ENCODE measurements around the gene MTX3.

Gene MTX3

DNA sequence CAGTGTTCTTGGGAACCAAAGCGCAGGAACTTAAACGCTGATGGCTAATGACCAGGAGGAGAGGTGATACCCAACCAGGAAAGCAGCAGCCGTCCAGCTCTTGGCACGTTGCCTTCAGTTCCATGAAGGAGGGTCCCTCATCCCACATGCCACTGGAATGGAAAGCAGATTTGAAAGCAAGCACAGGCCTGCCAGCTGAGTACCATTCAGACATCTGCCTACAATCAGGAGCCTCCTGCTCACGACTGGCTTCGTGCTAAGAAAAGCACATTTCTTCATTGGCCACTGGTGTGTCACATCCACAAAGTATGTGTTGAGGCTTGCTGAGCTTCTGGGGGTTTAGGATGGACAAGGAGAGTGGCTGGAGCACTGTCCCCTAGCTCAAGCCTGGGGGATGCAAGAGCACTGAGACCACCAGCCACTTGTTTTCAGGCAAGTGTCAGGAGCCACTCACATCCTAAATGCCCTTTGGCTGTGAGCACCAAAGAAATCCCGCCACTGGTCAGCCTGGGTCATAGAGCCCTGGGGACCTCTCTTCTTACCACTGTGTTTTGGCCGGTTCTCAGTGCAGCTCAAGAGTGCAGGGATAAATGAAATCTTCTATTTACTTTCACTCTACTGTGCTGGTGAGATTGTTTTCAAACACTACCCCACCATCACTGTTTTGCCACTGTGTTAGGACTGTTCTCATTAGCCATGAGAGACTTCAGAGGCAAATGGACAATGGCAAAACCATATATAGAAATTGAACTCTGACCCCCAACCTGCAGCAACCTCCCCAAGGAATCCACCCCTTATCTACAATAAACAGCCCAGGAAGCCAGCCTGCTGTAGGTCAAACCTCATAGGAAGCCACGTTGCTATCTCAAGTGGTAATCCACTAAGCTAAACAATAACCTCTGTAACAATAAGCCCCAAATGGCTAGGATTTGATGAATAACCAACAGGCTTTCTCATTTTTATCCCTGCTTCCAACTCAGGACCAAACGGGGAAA is 58.3 kb downstream of the MTX3 start:
- DNase-seq = no peak

DNA sequence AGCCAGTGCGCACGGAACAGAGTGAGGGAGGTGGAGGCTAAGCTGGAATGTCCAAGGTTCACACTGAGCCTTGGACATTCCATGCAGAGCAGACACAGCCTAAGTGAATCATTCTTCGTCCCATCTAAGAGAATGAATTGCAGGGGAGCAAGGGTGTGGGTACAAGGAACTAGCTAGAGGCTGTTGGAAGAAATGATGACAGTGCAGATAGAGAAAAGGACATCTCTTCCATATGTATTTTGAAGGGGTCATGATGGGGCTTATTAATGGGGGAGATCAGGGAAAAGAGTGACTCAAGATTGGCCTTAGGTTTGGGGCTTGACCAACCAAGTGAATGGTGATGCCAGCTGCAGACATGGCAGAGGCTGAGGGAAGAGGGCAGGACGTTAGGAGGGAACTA is 59.2 kb downstream of the MTX3 start:
- no peak for DNase-seq

DNA sequence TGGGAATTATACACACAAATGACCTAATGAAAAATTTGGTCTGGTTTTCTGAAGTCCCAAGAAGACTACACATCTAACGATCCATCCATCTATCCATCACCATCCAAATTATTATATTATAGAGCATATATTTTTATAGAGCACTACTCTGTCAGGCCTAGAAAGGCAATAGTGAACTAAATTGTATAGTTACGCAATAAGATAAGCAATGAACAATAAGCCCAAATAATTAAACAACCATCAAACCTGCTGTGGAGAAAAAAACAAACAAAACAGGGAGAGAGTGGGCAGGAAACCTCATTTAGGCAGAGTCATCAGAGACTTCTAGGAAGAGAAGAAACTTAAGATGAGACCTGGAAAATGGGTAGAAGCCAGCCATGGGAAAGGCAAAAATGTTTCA is 59.7 kb downstream of the MTX3 start:
- DNase-seq = no peak

DNA sequence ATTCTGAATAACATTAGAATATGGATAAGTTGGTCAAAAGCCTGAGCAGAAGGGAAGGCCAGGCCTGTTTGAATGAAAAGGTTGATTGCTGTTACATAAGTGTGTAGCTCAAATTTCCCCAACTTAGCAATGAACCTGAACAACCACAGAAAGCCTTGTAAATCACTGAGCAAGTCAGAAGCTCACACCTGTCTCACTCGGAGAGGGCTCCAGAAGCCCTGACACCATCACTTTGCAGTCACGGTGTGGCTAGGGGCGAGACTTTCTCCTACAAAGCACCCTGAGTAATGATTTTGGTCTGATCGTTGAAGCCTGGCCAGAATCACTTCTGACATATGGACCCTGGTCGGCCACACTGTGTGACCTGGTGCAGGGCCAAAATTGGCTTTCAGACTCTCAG is 62.0 kb downstream of the MTX3 start:
- no peak for DNase-seq
